NB4 (cell line): ENCODE data around the gene GOLGA6B.
A peak's percentile ranks its signal among the peaks of the same experiment; 100 is the strongest.

Source experiments
- DNase-seq: peaks from one replicate; pipeline ENCODE4 v3.0.0; 2010; ENCODE audit warnings: low read depth
- H3K4me3 ChIP-seq: one replicate; pipeline ENCODE4 v1.5.1; 2011; ENCODE audit warnings: mild to moderate bottlenecking, low read depth, low read length, moderate library complexity
- CTCF ChIP-seq: IDR thresholded peaks from one replicate; pipeline ENCODE4 v1.5.1; 2012; ENCODE audit warnings: low read depth, low read length
- MAX ChIP-seq: IDR thresholded peaks from 2 replicates; pipeline ENCODE4 v1.6.1; 2011; ENCODE audit warnings: low read depth, low read length
- MYC ChIP-seq: IDR thresholded peaks from 2 replicates; pipeline ENCODE4 v1.6.1; 2011; ENCODE audit warnings: low read depth, low read length
- POLR2A ChIP-seq: IDR thresholded peaks from 2 replicates; pipeline ENCODE4 v1.6.1; 2011; ENCODE audit warnings: mild to moderate bottlenecking; ENCODE audit not compliant: insufficient read length; ENCODE audit errors: extremely low read depth

The GOLGA6B gene

GRCh38 chr15:72685301-72685924, 30.9 kb downstream of the GOLGA6B start:
- DNase-seq = peak; percentile 8
- no peak for TF ChIP-seq MYC
- TF ChIP-seq CTCF = no peak
- no peak for TF ChIP-seq POLR2A
- TF ChIP-seq MAX = no peak

GRCh38 chr15:72685925-72686794, 31.7 kb downstream of the GOLGA6B start, which contains the start of the genes BBS4 and HIGD2B:
Gene BBS4, plus strand, starts transcription at chr15:72686207. Its CDS starts 21 bp downstream, at chr15:72686228.
Gene HIGD2B, minus strand, starts transcription at chr15:72686182. Its CDS starts 9,808 bp downstream, at chr15:72676374.
- H3K4me3 ChIP-seq = peak within 1 kb of the TSS; percentile 99
- TF ChIP-seq CTCF (no peak), MYC (no peak; the same call in 1 of the 2 replicates), POLR2A (peak; percentile 93), MAX (peak; percentile 17)
- DNase-seq = peak; percentile 95

More at GRCh38 chr15:72685301-72685924, 30.9 kb downstream of the GOLGA6B start:
- H3K4me3 ChIP-seq = peak overlapping the region; percentile 99

- no peak for TF ChIP-seq MYC
- TF ChIP-seq POLR2A = no peak
- no peak for TF ChIP-seq CTCF
- no peak for TF ChIP-seq MAX
- H3K4me3 ChIP-seq = no peak overlapping the region
Observed at GRCh38 chr15:72688697-72689096, 34.2 kb downstream of the GOLGA6B start.

GRCh38 chr15:72690938-72691337, 36.4 kb downstream of the GOLGA6B start:
- no peak for DNase-seq
- H3K4me3 ChIP-seq = no peak overlapping the region
- TF ChIP-seq MAX (no peak), MYC (no peak), POLR2A (no peak), CTCF (no peak)

More at GRCh38 chr15:72688697-72689096, 34.2 kb downstream of the GOLGA6B start:
- DNase-seq = no peak

GRCh38 chr15:72698938-72699337, 44.4 kb downstream of the GOLGA6B start:
- H3K4me3 ChIP-seq = no peak overlapping the region
- DNase-seq = no peak
- TF ChIP-seq CTCF (no peak), MAX (no peak), POLR2A (no peak), MYC (no peak)
